Lung microvascular endothelial cell (primary cell): ENCODE data around the gene SPRED3. TPM values are rescaled to one million over a fixed set of nuclear protein-coding genes. Genes with fewer than 3 reads are reported as not detected.

ENCODE experiments used
- DNase-seq, 2 donors: peaks; one replicate each; pipeline versions ENCODE4 v3.0.0 to v3.0.0-alpha.2; 2010; ENCODE audit warnings: low read depth in 2 of 2
- total RNA-seq: library from RNA; depleted of rRNA; stranded (reverse); fragments of >200 nt; gene quantifications from 2 replicates; pipeline ENCODE4 v1.2.1, GENCODE V29; 2014

SPRED3 gene
- total RNA-seq, 1 donor from 2014 or later, result under 0.01 TPM

GRCh38 chr19:38371081-38371480 lies 17.4 kb upstream of the SPRED3 start:
- no peak for DNase-seq

- no peak for DNase-seq
Observed at GRCh38 chr19:38373907-38374331, 14.6 kb upstream of the SPRED3 start.

- peak; percentile 97 to 99 for DNase-seq
Observed at GRCh38 chr19:38374332-38375097, 14.0 kb upstream of the SPRED3 start, which contains the start of gene PSMD8. TSS of gene PSMD8 (plus strand) at chr19:38374571. CDS start at chr19:38374602, 31 bp downstream.

- no peak for DNase-seq
Observed at GRCh38 chr19:38375098-38375493, 13.4 kb upstream of the SPRED3 start.

- DNase-seq, result peak in 1 of 2 donors; percentile 28
Observed at GRCh38 chr19:38375748-38376147, 12.7 kb upstream of the SPRED3 start.

GRCh38 chr19:38376576-38376975 lies 11.9 kb upstream of the SPRED3 start:
- DNase-seq, result no peak

- DNase-seq, result no peak
Observed at GRCh38 chr19:38377052-38377451, 11.4 kb upstream of the SPRED3 start.

GRCh38 chr19:38378866-38379265 lies 9.6 kb upstream of the SPRED3 start:
- no peak for DNase-seq

GRCh38 chr19:38381138-38381537 lies 7.4 kb upstream of the SPRED3 start:
- DNase-seq, result no peak

GRCh38 chr19:38383184-38383583 lies 5.3 kb upstream of the SPRED3 start:
- DNase-seq, result no peak

GRCh38 chr19:38383743-38384142 lies 4.8 kb upstream of the SPRED3 start:
- DNase-seq, result no peak

GRCh38 chr19:38384209-38385027 lies 4.1 kb upstream of the SPRED3 start:
- DNase-seq, result peak in 1 of 2 donors; percentile 45

GRCh38 chr19:38385057-38385803 lies 3.3 kb upstream of the SPRED3 start:
- no peak for DNase-seq

GRCh38 chr19:38385804-38386257 lies 2.7 kb upstream of the SPRED3 start:
- DNase-seq, result no peak

- no peak for DNase-seq
Observed at GRCh38 chr19:38386300-38386970, 2.1 kb upstream of the SPRED3 start.

- peak in 1 of 2 donors; percentile 22 for DNase-seq
Observed at GRCh38 chr19:38386971-38387549, 1.4 kb upstream of the SPRED3 start.

GRCh38 chr19:38387550-38388348 lies 748 bp upstream of the SPRED3 start, which contains the start of gene GGN:
TSS of gene GGN (minus strand) at chr19:38388034. CDS start at chr19:38387261, 773 bp downstream.
- DNase-seq, result peak; percentile 78 to 94

GRCh38 chr19:38389101-38389925 lies 816 bp downstream of the SPRED3 start:
- DNase-seq, result peak; percentile 46 to 83
